Kidney (tissue), 14 donors: Measurements from ENCODE around the gene ZDHHC1. TPM values are rescaled to one million over a fixed set of nuclear protein-coding genes. Genes with fewer than 3 reads are reported as not detected.
A peak's percentile ranks its signal among the peaks of the same experiment; 100 is the strongest.

ENCODE experiments used
- DNase-seq, 5 donors: peaks; one replicate each; pipeline ENCODE4 v3.0.0-alpha.2; 2013 to 2020
- FAIRE-seq: peaks from 2 replicates; lab custom pipeline; 2012; peaks lifted over from hg19 to GRCh38; lab: Jason Lieb, UNC
- H3K27ac ChIP-seq, 2 donors: one replicate each; pipeline ENCODE4 v1.7.0; 2013; ENCODE audit warnings: low read depth in 2 of 2, low read length in 2 of 2, inconsistent platforms in 1 of 2
- H3K27me3 ChIP-seq: one replicate; pipeline ENCODE4 v1.7.1; 2013; ENCODE audit warnings: low read length, inconsistent platforms; ENCODE audit not compliant: control insufficient read depth, insufficient read depth
- H3K36me3 ChIP-seq, 3 donors: one replicate each; pipeline versions ENCODE4 v1.7.0 to v1.7.1; 2013; ENCODE audit warnings: low read length in 3 of 3, control low read depth in 1 of 3, inconsistent platforms in 1 of 3; ENCODE audit not compliant: insufficient read depth in 3 of 3, control insufficient read depth in 2 of 3
- H3K4me1 ChIP-seq, 3 donors: one replicate each; pipeline versions ENCODE4 v1.7.0 to v1.7.1; 2013; ENCODE audit warnings: low read length in 3 of 3, inconsistent platforms in 1 of 3, low read depth in 1 of 3; ENCODE audit not compliant: control insufficient read depth in 2 of 3, insufficient read depth in 2 of 3
- H3K4me3 ChIP-seq, 3 donors: one replicate each; pipeline versions ENCODE4 v1.7.0 to v1.8.1; 2013; ENCODE audit warnings: low read length in 3 of 3, control low read depth in 1 of 3, inconsistent platforms in 1 of 3
- H3K9ac ChIP-seq, 3 donors: one replicate each; pipeline versions ENCODE4 v1.7.0 to v1.7.1; 2013; ENCODE audit warnings: low read length in 3 of 3, control low read depth in 1 of 3, inconsistent platforms in 1 of 3
- H3K9me3 ChIP-seq, 3 donors: one replicate each; pipeline versions ENCODE4 v1.7.0 to v1.7.1; 2013; ENCODE audit warnings: low read length in 3 of 3, control low read depth in 1 of 3, inconsistent platforms in 1 of 3; ENCODE audit not compliant: control insufficient read depth in 2 of 3, insufficient read depth in 1 of 3
- CTCF ChIP-seq: IDR thresholded peaks from 3 replicates; pipeline ENCODE4 v1.5.1; 2012; ENCODE audit warnings: mild to moderate bottlenecking, moderate library complexity, borderline replicate concordance; ENCODE audit not compliant: insufficient read depth; ENCODE audit errors: extremely low read depth
- intact Hi-C: fragments of 100-400 bp; cut with DNase I; formaldehyde crosslinking; loops from one replicate; pipeline ENCODE4 v1.11.1; 2022
- polyA plus RNA-seq: library from polyadenylated mRNA; stranded (reverse); fragments of 350-450 nt; fragmentation: Illumina TruSeq; extraction: RNeasy Lipid Tissue Mini Kit (QIAGEN cat#74804); gene quantifications from one replicate; pipeline ENCODE4 v1.2.3, GENCODE V29; 2014; ENCODE audit warnings: low read depth, low replicate concordance; ENCODE audit not compliant: insufficient read depth
- total RNA-seq: library from RNA; stranded (reverse); fragmentation: NEBNext Ultra II Directional; extraction: Animal tissue kit (Norgen Biotek cat#: 25700); gene quantifications from one replicate; pipeline ENCODE4 v1.2.1, GENCODE V29; 2021
- donor health status: control.
- donor health status: control.
- donor health status: control.
- donor health status: control.
- donor health status: control.
- donor health status: DM: yes; HTN: yes; CAD: no.
- donor health status: Normal renal cell carcinoma (clear cell type).

Gene ZDHHC1
- total and polyA plus RNA-seq, 2 donors from 2014 or later = 14.6 to 23.6 TPM

GRCh38 chr16:67406111-67406971, 9.9 kb downstream of the ZDHHC1 start:
- TF ChIP-seq CTCF = no peak
- intact Hi-C loops = no loop called here
- no peaks in the 10 kb centered on the region for H3K9me3 ChIP-seq
- FAIRE-seq = no peak
- peak in 1 of 5 donors; percentile 52 for DNase-seq
- H3K27me3 ChIP-seq = no peaks in the 10 kb centered on the region
- H3K4me3 ChIP-seq = no peak overlapping the region
- H3K4me1 ChIP-seq = peaks cover 0 to 10% (median 3%) of the 10 kb centered on the region in 3 donors
- no peaks in the 10 kb centered on the region for H3K36me3 ChIP-seq
- no peak overlapping the region for H3K27ac ChIP-seq
- peak overlapping the region in 1 of 3 donors; percentile 12 for H3K9ac ChIP-seq

DNA sequence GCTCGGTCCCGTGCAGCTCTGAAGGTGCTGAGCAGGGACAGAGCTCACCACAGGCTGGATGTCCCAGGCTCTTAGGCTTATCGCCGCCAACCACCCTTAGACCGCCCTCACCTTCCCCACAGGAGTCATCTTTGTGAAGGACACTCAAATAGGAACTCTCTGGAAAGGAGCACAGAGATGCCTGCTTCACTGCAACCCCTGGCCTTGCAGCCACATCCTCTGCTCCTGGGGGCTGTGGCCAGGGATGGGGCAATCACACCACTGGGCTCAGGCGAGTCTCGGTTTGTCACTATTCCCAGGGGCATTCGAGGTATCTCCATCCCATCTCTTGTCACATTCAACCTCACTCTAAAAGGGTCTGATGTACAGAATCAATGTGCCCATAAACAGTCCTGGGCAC, 10.9 kb downstream of the ZDHHC1 start:
- FAIRE-seq (no peak), DNase-seq (no peak)
- TF ChIP-seq CTCF = no peak
- intact Hi-C loops = no loop called here
- H3K4me3 ChIP-seq = no peak overlapping the region
- H3K9ac ChIP-seq = no peak overlapping the region
- peaks cover 0 to 10% (median 3%) of the 10 kb centered on the region in 3 donors for H3K4me1 ChIP-seq
- H3K36me3 ChIP-seq = no peaks in the 10 kb centered on the region
- H3K9me3 ChIP-seq = no peaks in the 10 kb centered on the region
- H3K27me3 ChIP-seq = no peaks in the 10 kb centered on the region
- peak overlapping the region; percentile 53 to 90 for H3K27ac ChIP-seq

GRCh38 chr16:67404740-67405226, 11.5 kb downstream of the ZDHHC1 start:
- Histone ChIP-seq H3K27ac (peak overlapping the region; percentile 86 to 90), H3K4me3 (no peak overlapping the region), H3K9ac (no peak overlapping the region), H3K36me3 (no peaks in the 10 kb centered on the region), H3K9me3 (no peaks in the 10 kb centered on the region), H3K4me1 (peaks cover 0 to 10% (median 3%) of the 10 kb centered on the region in 3 donors), H3K27me3 (no peaks in the 10 kb centered on the region)
- peak in 3 of 5 donors; percentile 55 to 76 (median 69) for DNase-seq
- intact Hi-C loops = no loop called here
- no peak for TF ChIP-seq CTCF
- no peak for FAIRE-seq
